ENCODE data around the gene UQCRH.
"Not testable (repeated sequence)": the region's sequence is repeated elsewhere in the genome, so short reads cannot be mapped to it uniquely, and the experiment has no call there.

Gene UQCRH

DNA sequence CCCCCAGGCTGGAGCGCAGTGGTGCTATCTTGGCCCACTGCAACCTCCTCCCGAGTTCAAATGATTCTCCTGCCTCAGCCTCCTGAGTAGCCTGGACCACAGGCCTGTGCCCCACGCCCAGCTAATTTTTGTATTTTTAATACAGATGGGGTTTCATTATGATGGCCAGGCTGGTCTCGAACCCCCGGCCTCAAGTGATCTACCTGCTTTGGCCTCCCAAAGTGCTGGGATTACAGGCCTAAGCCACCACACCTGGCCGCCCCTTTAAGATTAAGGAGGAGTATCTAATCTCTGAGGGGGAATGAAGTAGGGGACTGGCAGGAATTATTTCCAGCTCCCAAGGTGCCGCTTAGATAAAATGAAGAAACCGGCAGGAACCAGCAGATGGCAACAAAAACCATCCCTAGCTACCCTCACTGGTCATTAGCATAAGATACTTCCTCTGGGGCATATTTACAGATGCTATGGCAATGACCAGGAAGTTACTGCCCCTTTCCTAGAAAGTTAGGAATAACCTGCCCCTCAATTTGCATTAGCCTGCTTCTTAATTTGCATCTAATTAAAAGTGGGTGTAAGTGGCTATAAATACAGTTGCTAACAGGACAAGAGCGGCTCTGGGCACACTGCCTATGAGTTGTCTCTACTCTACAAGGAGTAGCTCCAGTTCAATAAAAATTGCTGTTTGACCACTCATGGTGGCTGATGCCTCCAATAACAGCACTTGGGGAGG lies 30.0 kb downstream of the UQCRH start:
- no peak for DNase-seq (ENCODE audit: low read depth in 2 of 2)

GRCh38 chr1:46334030-46334384 lies 30.5 kb downstream of the UQCRH start:
- no peak for DNase-seq (ENCODE audit: low read depth in 2 of 2)

DNA sequence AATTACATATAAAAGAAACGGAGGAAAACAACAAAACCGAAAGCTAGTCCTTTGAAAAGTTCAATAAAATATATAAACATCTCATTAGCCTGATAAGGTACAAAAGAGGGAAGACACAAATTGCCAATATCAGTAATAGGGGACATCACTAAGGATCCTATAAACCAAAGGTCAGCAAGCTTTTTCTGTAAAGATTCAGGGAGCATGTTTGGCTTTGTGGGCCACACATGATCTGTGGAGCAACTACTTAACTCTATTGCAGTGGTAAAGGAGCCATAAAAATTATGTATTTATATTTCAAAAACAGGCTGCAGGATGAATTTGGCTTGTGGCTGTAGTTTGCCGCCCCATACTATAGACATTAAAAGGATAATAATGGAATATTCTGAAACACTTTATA lies 31.6 kb downstream of the UQCRH start:
- no peak for DNase-seq (ENCODE audit: low read depth in 2 of 2)

DNA sequence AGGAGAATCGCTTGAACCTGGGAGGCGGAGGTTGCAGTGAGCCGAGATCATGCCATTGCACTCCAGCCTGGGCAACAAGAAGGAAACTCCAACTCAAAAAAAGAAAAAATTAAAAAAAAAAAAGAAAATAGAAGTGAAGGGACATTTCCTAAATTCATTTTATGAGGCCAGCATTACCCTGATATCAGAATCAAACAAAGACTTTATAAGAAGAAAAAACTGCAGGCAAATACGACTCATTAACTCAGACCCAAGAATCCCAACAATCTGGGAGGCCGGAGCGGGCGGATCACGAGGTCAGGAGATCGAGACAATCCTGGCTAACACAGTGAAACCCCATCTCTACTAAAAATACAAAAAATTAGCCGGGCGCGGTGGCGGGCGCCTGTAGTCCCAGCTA lies 33.9 kb downstream of the UQCRH start:
- not testable (repeated sequence) for DNase-seq (ENCODE audit: low read depth in 2 of 2)

DNA sequence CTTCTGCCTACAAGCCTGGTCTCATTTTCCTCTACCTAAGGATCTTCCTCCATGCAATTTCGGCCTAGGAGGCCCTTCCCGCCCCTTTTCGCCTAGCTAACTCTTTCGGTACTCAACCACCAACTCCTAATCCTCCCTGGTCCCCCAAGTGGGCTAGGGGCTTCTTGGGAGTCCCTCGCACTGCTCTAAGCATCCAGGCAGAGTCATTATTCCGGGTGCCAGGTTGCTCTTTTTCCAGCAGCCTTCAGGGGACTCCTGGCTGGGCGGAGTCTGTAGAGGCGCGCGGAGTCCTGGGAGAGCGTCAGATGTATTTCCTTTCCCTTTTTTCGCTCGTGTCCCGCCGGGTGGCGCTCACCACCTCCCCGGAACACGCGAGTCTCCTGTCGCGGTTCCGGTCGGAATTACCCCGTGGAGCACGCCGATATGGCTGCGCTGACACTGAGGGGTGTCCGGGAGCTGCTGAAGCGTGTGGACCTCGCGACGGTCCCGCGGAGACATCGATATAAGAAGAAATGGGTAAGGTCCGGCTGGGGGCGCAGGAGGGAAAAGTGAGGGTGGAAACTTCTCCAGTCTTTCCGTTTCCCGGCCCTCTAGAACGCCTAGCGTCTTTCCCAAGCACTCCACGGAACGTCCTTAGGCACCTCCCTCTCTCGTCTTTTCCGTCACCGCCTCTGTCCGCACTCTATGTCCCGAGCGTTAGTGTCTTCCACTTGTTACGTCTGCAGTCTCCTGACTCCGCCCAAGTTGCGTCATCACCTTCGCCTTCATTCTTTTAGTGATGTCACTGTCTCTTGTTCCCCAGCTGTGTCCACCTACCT lies 37.1 kb downstream of the UQCRH start, which contains the start of gene NSUN4:
TSS of gene NSUN4 (plus strand) at position 404 of the 818 bp plus-strand sequence. CDS start at position 424, 20 bp downstream.
- DNase-seq (ENCODE audit: low read depth in 2 of 2) = peak; percentile 74 to 81

DNA sequence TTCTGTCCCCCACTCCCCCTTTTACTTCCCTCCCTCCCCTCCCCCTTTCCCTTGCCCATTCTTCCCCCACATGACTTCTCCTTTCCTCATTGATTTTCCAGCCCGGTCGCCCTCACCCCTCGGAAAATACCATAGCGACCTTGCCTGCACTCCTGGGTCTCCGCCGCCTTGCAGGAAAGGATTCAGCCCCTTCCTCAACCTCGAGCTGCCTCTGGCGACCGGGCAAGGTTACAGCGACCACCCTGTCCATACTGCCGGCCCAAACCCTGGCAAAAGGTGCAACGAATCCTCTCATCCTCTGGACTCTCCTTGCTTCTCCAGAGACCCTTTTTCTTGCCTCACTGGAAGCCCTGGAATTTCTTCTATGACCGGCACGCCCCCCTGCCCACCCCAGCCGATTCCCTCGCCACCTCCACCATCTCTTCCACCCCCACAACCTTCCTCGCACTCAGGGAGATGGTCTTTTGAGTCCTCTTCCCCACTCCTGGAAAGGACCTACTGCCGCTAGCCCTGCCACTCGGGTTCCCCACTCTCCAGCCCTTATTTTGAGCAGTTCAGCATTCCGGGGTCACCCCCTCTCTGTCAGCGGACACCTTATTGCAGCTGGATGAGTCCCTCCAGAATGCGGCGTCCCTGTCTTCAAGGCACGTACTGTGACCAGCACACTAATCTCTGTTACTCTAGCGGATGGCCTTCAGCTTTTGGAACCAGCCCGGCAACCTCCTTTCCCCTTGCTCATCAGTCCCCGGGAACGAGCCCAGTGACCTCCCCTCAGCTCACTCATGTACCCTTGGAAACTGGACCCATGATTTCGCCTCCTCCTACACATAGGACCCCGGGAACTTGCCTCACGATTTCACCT lies 38.0 kb downstream of the UQCRH start:
- DNase-seq (ENCODE audit: low read depth in 2 of 2) = no peak

DNA sequence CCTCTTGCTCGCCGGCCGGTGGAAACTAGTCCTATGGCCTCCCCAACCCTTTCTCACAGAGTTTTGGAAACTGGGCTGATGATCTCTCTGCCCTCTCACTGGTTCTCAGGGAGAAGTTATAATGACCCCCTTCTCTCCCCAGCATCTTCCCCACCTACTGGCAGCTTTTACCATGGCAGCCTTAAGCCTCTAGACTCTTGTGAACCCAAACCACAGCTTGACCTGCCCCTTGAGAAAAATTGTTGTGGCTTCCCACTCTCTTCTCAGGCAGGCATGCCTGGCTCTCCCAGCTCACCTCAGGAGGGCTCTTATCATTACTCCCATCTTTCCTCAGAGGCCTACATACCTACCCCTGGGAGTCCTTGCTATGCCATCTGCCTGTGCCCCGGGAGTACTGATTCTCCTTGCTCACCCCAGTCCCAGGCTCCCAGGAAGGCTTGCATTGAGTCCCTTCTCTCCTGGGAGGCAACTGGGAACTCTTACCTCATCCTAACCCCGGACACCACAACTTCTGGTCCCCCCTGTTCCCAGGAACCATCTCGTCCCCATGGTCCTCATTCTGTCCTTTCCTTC lies 38.7 kb downstream of the UQCRH start:
- DNase-seq (ENCODE audit: low read depth in 2 of 2) = no peak

DNA sequence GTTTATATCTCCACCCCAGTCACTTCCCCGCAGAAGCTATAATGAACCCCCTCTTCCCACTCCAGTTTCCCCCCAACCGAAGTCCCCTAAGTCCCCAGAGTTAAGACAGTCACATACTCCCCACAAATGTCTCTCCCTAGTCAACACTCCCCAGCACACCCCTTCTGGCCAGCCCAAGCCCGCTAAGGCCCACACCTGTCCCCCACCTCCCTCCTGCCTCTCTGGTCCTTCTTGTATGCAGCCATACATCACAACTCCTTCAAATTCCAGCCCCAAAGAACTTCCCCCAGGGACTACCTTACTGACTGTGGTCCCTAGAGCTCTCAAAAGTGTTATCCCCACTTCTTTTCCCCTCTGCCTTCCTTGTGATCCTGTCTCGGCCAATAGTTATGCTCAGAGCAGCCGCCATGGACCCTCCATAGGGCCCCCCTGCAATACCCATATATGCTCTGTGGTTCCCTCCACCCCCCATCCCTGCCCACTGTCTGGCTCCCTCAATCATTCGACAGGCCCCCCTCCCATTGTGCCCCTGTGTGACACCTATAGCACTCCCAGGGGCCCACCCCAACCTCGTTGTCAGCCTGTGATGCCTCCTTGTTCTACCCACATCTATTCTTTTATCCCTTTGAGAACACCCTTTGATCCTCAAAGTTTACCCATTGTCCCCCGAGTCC lies 39.3 kb downstream of the UQCRH start:
- DNase-seq (ENCODE audit: low read depth in 2 of 2) = no peak

DNA sequence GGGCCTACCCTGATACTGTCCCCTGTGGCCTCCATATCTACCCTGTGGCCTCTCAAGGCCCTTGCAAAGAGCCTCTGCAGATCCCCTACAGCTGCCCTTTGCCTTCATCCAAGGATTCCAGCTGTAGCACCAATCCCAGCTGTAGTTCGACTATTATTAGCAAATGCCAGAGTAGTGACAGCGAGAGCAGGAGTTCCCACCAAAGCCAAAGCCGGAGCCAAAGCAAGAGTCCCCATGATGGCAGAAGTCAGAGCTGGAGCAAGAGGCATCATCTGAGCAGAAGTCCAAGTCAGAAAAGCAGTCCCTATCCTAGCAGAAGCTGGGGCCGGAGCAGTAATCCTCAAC lies 39.8 kb downstream of the UQCRH start:
- no peak for DNase-seq (ENCODE audit: low read depth in 2 of 2)

GRCh38 chr1:46343705-46344104 lies 40.2 kb downstream of the UQCRH start:
- no peak for DNase-seq (ENCODE audit: low read depth in 2 of 2)

DNA sequence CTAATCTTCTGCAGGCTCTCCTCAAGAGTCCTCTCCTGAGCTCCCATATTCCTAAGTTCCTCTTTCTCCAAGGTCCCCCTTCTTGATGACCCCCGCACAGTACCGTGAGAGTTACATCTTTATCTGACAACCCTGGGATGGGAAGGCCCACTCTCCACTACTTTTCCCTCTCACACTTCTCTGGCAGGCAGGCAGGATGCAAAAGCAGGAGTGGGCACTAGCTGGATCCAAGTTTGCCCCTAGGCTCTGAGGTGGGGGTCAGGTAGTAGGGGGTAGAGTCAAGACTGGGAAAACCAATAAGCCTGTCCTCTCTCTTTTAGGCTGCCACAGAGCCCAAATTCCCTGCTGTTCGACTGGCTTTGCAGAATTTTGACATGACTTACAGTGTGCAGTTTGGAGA lies 41.0 kb downstream of the UQCRH start:
- no peak for DNase-seq (ENCODE audit: low read depth in 2 of 2)

GRCh38 chr1:46345281-46345680 lies 41.8 kb downstream of the UQCRH start:
- no peak for DNase-seq (ENCODE audit: low read depth in 2 of 2)

- DNase-seq (ENCODE audit: low read depth in 2 of 2) = no peak
These were observed 48.9 kb downstream of the UQCRH start for GRCh38 chr1:46352363-46352762.

- not testable (repeated sequence) for DNase-seq (ENCODE audit: low read depth in 2 of 2)
These were observed 52.4 kb downstream of the UQCRH start for GRCh38 chr1:46355920-46356319.

DNA sequence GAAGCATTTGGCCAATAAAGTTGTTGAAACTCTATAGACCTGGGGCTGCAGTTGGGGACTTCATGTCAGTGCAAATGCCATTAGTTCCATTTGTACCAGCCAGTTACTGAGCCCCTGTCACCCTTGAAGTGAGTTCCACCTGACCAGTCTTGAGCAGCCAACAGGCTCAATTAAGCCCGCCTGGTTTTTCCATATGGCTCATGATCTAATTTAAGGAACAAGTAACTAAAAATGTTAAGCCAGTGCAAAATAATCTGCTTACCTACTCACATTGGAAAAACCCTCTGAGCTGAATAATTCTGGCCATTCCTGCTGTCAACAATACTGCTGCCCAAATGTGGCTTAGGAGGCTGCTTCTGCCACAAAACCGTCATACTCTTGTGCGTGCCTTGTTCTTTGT lies 58.7 kb downstream of the UQCRH start:
- no peak for DNase-seq (ENCODE audit: low read depth in 2 of 2)

GRCh38 chr1:46363121-46363520 lies 59.6 kb downstream of the UQCRH start:
- no peak for DNase-seq (ENCODE audit: low read depth in 2 of 2)

DNA sequence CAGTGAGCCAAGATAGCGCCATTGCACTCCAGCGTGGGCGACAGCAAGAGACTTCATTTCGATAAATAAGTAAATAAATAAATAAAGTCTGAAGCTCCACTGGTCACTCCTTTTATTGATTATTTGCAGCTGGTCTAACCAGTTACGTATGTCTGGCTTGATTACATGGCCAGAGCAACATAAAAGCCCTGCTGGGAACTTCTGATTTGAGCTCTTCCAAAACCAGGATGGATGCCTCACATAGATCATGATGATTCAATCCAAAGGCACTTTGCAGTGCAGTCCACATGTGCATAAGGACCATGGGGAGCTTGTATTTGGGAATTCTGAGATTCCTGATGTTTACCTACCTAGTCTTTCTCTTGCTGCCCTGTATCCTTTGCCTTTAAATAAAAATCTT lies 61.1 kb downstream of the UQCRH start:
- no peak for DNase-seq (ENCODE audit: low read depth in 2 of 2)

GRCh38 chr1:46365796-46366195 lies 62.3 kb downstream of the UQCRH start:
- DNase-seq (ENCODE audit: low read depth in 2 of 2) = not testable (repeated sequence)

Data from stimulated activated CD4-positive, alpha-beta T cell treated with anti-CD3 and anti-CD28 coated beads, Interleukin-1b, Interleukin-23, amount 100 ng/mL, for 4 hours (primary cell).